ENCODE results near the gene SH2B3.
A peak's percentile ranks its signal among the peaks of the same experiment; 100 is the strongest.
"Not testable (repeated sequence)": the region's sequence is repeated elsewhere in the genome, so short reads cannot be mapped to it uniquely, and the experiment has no call there.

The SH2B3 gene

GRCh38 chr12:111387747-111388323, 17.9 kb upstream of the SH2B3 start:
- DNase-seq = no peak

GRCh38 chr12:111389635-111390034, 16.1 kb upstream of the SH2B3 start:
- no peak for DNase-seq

- no peak for DNase-seq
Observed at GRCh38 chr12:111390910-111391309, 14.8 kb upstream of the SH2B3 start.

GRCh38 chr12:111393700-111394300, 11.9 kb upstream of the SH2B3 start:
- DNase-seq = no peak

GRCh38 chr12:111394480-111394879, 11.2 kb upstream of the SH2B3 start:
- DNase-seq = no peak

GRCh38 chr12:111395336-111396187, 10.2 kb upstream of the SH2B3 start:
- DNase-seq = no peak

GRCh38 chr12:111396271-111396670, 9.5 kb upstream of the SH2B3 start:
- not testable (repeated sequence) for DNase-seq

GRCh38 chr12:111396726-111397445, 8.8 kb upstream of the SH2B3 start:
- DNase-seq = peak; percentile 92 to 93

- no peak for DNase-seq
Observed at GRCh38 chr12:111398530-111398929, 7.2 kb upstream of the SH2B3 start.

- DNase-seq = not testable (repeated sequence)
Observed at GRCh38 chr12:111399741-111400404, 5.8 kb upstream of the SH2B3 start.

- DNase-seq = no peak
Observed at GRCh38 chr12:111401167-111401605, 4.5 kb upstream of the SH2B3 start.

GRCh38 chr12:111402490-111402824, 3.3 kb upstream of the SH2B3 start:
- DNase-seq = not testable (repeated sequence)

GRCh38 chr12:111404362-111405148, 1.2 kb upstream of the SH2B3 start:
- DNase-seq = peak; percentile 84

- peak; percentile 100 for DNase-seq
Observed at GRCh38 chr12:111405149-111405858, 419 bp upstream of the SH2B3 start.

- peak; percentile 67 to 68 for DNase-seq
Observed at GRCh38 chr12:111406474-111407376, 1.0 kb downstream of the SH2B3 start.

GRCh38 chr12:111407377-111408115, 1.8 kb downstream of the SH2B3 start:
- DNase-seq = no peak

- DNase-seq = no peak
Observed at GRCh38 chr12:111408116-111408440, 2.4 kb downstream of the SH2B3 start.

GRCh38 chr12:111408686-111409402, 3.1 kb downstream of the SH2B3 start:
- DNase-seq = no peak

GRCh38 chr12:111409403-111409779, 3.7 kb downstream of the SH2B3 start:
- no peak for DNase-seq
